GM12878 (cell line): ENCODE results near the gene ZXDC. TPM values are rescaled to one million over a fixed set of nuclear protein-coding genes. Genes with fewer than 3 reads are reported as not detected.

ENCODE experiments used
- ATAC-seq: fragments of 200-7000 bp; cut with Tn5 transposase; 3 replicates; pipeline ENCODE4 v1.9.1; 2020; ENCODE audit warnings: mild to moderate bottlenecking, moderate library complexity
- BruUV-seq: library from RNA; stranded (reverse); fragments of 400-500 nt; replicated peaks from 2 replicates; lab custom pipeline; 2021; lab: Mats Ljungman, UMichigan
- CTCF ChIA-PET: fragments of 300-600 bp; sonication (Branson Sonifier 250); formaldehyde crosslinking; extraction: SDS; loops from one replicate; lab custom pipeline; 2021; ENCODE audit warnings: inconsistent platforms; lab: Yijun Ruan, JAX
- POLR2A ChIA-PET: fragments of 350-600 bp; formaldehyde crosslinking; extraction: SDS; loops from one replicate; lab custom pipeline; 2021; ENCODE audit warnings: inconsistent platforms; lab: Charles Lee
- RAD21 ChIA-PET: fragments of 300-600 bp; sonication (Branson Sonifier 250); formaldehyde crosslinking; loops from one replicate; lab custom pipeline; 2023; ENCODE audit warnings: antibody characterized with exemption; ENCODE audit not compliant: unreplicated experiment; lab: Charles Lee
- SMC1A ChIA-PET: fragments of 300-600 bp; sonication (Branson Sonifier 250); formaldehyde crosslinking; loops from one replicate; lab custom pipeline; 2023; ENCODE audit not compliant: unreplicated experiment, uncharacterized antibody; lab: Charles Lee
- DNase-seq: peaks from one replicate; pipeline ENCODE4 v3.0.0-alpha.2; 2011; ENCODE audit warnings: low read depth, low spot score
- FAIRE-seq: peaks from 3 replicates; lab custom pipeline; 2011; peaks lifted over from hg19 to GRCh38; lab: Jason Lieb, UNC
- H2AFZ ChIP-seq: 2 replicates; pipeline ENCODE4 v1.6.0; 2011; ENCODE audit warnings: low read depth, low read length, control low read depth; ENCODE audit not compliant: control insufficient read depth
- H3K27ac ChIP-seq: 2 replicates; pipeline ENCODE4 v1.5.1; 2011; ENCODE audit warnings: control low read depth; ENCODE audit not compliant: control insufficient read depth, insufficient read depth
- H3K27me3 ChIP-seq, 2 experiments: replicated peaks in 1 of 2; 2 replicates each; pipeline versions ENCODE4 v1.6.0 to v1.6.1; 2011; ENCODE audit warnings: low read length in 1 of 2; ENCODE audit not compliant: control insufficient read depth in 2 of 2, insufficient read depth in 2 of 2
- H3K36me3 ChIP-seq, 2 experiments: 2 replicates each; pipeline ENCODE4 v1.5.1; 2011; ENCODE audit warnings: low read length in 1 of 2; ENCODE audit not compliant: control insufficient read depth in 2 of 2, insufficient read depth in 2 of 2
- H3K4me1 ChIP-seq: 2 replicates; pipeline ENCODE4 v1.6.1; 2011; ENCODE audit warnings: mild to moderate bottlenecking, low read length, moderate library complexity, mixed read lengths; ENCODE audit not compliant: control insufficient read depth, insufficient read depth
- H3K4me2 ChIP-seq: 2 replicates; pipeline ENCODE4 v1.6.0; 2011; ENCODE audit warnings: control low read depth; ENCODE audit not compliant: control insufficient read depth, insufficient read depth
- H3K4me3 ChIP-seq: fragments of 200-600 bp; sonication (generic); 2 replicates; pipeline ENCODE4 v1.5.1; 2016
- H3K79me2 ChIP-seq: 2 replicates; pipeline ENCODE4 v1.6.0; 2011; ENCODE audit warnings: low read length; ENCODE audit not compliant: control insufficient read depth, insufficient read depth
- H3K9ac ChIP-seq: 2 replicates; pipeline ENCODE4 v1.8.0; 2011; ENCODE audit warnings: low read length, control low read depth, mixed read lengths; ENCODE audit not compliant: control insufficient read depth, insufficient read depth
- H3K9me3 ChIP-seq: replicated peaks from 3 replicates; pipeline ENCODE4 v1.5.1; 2011; ENCODE audit warnings: mild to moderate bottlenecking, low read length; ENCODE audit not compliant: control insufficient read depth, insufficient read depth
- H4K20me1 ChIP-seq: 2 replicates; pipeline ENCODE4 v1.6.0; 2011; ENCODE audit not compliant: control insufficient read depth, insufficient read depth
- ASH2L ChIP-seq: fragments of 300-600, 200-600 bp; sonication (generic); IDR thresholded peaks from 2 replicates; pipeline ENCODE4 v1.6.1; 2017; ENCODE audit warnings: low read depth, mild to moderate bottlenecking, borderline replicate concordance
- ATF3 ChIP-seq: IDR thresholded peaks from 2 replicates; pipeline ENCODE4 v1.6.1; 2011; ENCODE audit warnings: low read depth, mild to moderate bottlenecking, low read length, moderate library complexity, borderline replicate concordance; ENCODE audit errors: extremely low read depth
- CHD2 ChIP-seq: IDR thresholded peaks from 2 replicates; pipeline ENCODE4 v1.6.1; 2011; ENCODE audit warnings: low read depth, low read length, improper control_type of control experiment, borderline replicate concordance
- FOS ChIP-seq: IDR thresholded peaks from 3 replicates; pipeline ENCODE4 v1.6.1; 2011; ENCODE audit warnings: borderline replicate concordance; ENCODE audit not compliant: insufficient read length; ENCODE audit errors: extremely low read depth
- GATAD2B ChIP-seq: fragments of 450-650 bp; conservative IDR thresholded peaks from 2 replicates; pipeline ENCODE4 v1.6.1; 2017; ENCODE audit warnings: low read depth, mild to moderate bottlenecking, moderate library complexity
- IKZF1 ChIP-seq: fragments of 450-650 bp; conservative IDR thresholded peaks from 2 replicates; pipeline ENCODE4 v1.6.1; 2017; ENCODE audit warnings: antibody characterized with exemption, mild to moderate bottlenecking
- NFIC ChIP-seq: IDR thresholded peaks from 2 replicates; pipeline ENCODE4 v1.6.1; 2012; ENCODE audit warnings: low read depth, mild to moderate bottlenecking, inconsistent platforms, low read length, moderate library complexity
- NFXL1 ChIP-seq: fragments of 450-650 bp; IDR thresholded peaks from 2 replicates; pipeline ENCODE4 v1.6.1; 2017; ENCODE audit warnings: antibody characterized with exemption, mild to moderate bottlenecking, borderline replicate concordance
- NR2F1 ChIP-seq: fragments of 450-650 bp; conservative IDR thresholded peaks from 2 replicates; pipeline ENCODE4 v1.6.1; 2017; ENCODE audit warnings: mild to moderate bottlenecking
- POLR2AphosphoS5 ChIP-seq: IDR thresholded peaks from 2 replicates; pipeline ENCODE4 v1.6.1; 2011; ENCODE audit warnings: mild to moderate bottlenecking, low read length, inconsistent platforms
- PRDM15 ChIP-seq: fragments of 450-650 bp; formaldehyde crosslinking; IDR thresholded peaks from 2 replicates; pipeline ENCODE4 v1.4.0; 2020; ENCODE audit warnings: mild to moderate bottlenecking, moderate library complexity
- SMAD1 ChIP-seq: fragments of 450-650 bp; IDR thresholded peaks from 2 replicates; pipeline ENCODE4 v1.6.1; 2018; ENCODE audit warnings: mild to moderate bottlenecking, low read depth; ENCODE audit not compliant: partially characterized antibody
- SP1 ChIP-seq: IDR thresholded peaks from one replicate; pipeline ENCODE4 v1.6.1; 2011; ENCODE audit warnings: low read depth, low read length
- SREBF2 ChIP-seq: IDR thresholded peaks from 2 replicates; pipeline ENCODE4 v1.6.1; 2012; ENCODE audit warnings: mild to moderate bottlenecking, low read length
- TARDBP ChIP-seq: IDR thresholded peaks from 2 replicates; pipeline ENCODE4 v1.6.1; 2016; ENCODE audit warnings: borderline replicate concordance
- ZBTB40 ChIP-seq: fragments of 450-650 bp; IDR thresholded peaks from 2 replicates; pipeline ENCODE4 v1.6.1; 2016; ENCODE audit warnings: mild to moderate bottlenecking, moderate library complexity, borderline replicate concordance
- ZNF24 ChIP-seq: fragments of 450-650 bp; IDR thresholded peaks from 2 replicates; pipeline ENCODE4 v1.6.1; 2017; ENCODE audit warnings: antibody characterized with exemption, mild to moderate bottlenecking
- WGBS: methylation state at CpG from one replicate; pipeline ENCODE4 v1.1.6; 2016; ENCODE audit warnings: low lambda C conversion rate; ENCODE audit not compliant: insufficient replicate concordance, insufficient coverage; ENCODE audit errors: missing lambda C conversion rate; 5-methylcytosine and 5-hydroxymethylcytosine counted together
- in situ Hi-C: fragments of 300-500 bp; cut with MboI; formaldehyde crosslinking; loops from 9 replicates; pipeline ENCODE4 v1.14.3; 2018; ENCODE audit warnings: mixed read lengths
- intact Hi-C: fragments of 100-400 bp; cut with micrococcal nuclease; formaldehyde crosslinking; loops from one replicate; pipeline ENCODE4 v1.14.2; 2022; ENCODE audit not compliant: unreplicated experiment
- polyA plus RNA-seq, 11 experiments: library from polyadenylated mRNA; depleted of rRNA in 4 of 11; unstranded in 6 of 11; stranded (reverse) in 5 of 11; fragments of >200 nt; fragmentation: Nextera tagmentation in 4 of 11; fragmentation: Illumina TruSeq in 1 of 11; extraction: Ambion mirVana in 4 of 11; extraction: Trizol in 1 of 11; gene quantifications; 1 replicate in 1 of 11; 2 replicates in 10 of 11; pipeline versions ENCODE4 v1.2.1 to v1.2.3, GENCODE V29; 2011 to 2016; ENCODE audit warnings: inconsistent platforms in 2 of 11, missing spikeins in 2 of 11, low read depth in 1 of 11
- total RNA-seq, 4 experiments: library from RNA; depleted of rRNA in 3 of 4; stranded (reverse); fragments of >200 nt in 3 of 4; fragmentation: Illumina TruSeq in 1 of 4; extraction: Trizol in 1 of 4; gene quantifications; 2 replicates each; pipeline versions ENCODE4 v1.2.1 to v1.2.3, GENCODE V29; 2013 to 2021

The ZXDC gene
- total and polyA plus RNA-seq, 10 of the 15 experiments (the other 5 are each of a cell fraction or from before 2014, with no cell fraction given): 0.72 to 15.3 (median 8.5) TPM

GRCh38 chr3:126436826-126437717, 38.6 kb downstream of the ZXDC start:
- Histone ChIP-seq H3K27me3 (no peaks in the 10 kb centered on the region), H3K27ac (no peak overlapping the region), H3K4me1 (no peaks in the 10 kb centered on the region), H2AFZ (no peak overlapping the region), H3K36me3 (peaks cover 0 to 3% of the 10 kb centered on the region in 2 experiments; a peak in 3 of 4 replicates), H3K9ac (no peak overlapping the region), H3K4me3 (no peak overlapping the region), H3K9me3 (no peaks in the 10 kb centered on the region), H4K20me1 (no peaks in the 10 kb centered on the region), H3K79me2 (no peaks in the 10 kb centered on the region), H3K4me2 (no peak overlapping the region)
- ChIA-PET RAD21 (no interaction called here), SMC1A (no interaction called here), CTCF (no interaction called here), POLR2A (no interaction called here)
- intact Hi-C loops: no loop called here
- DNase-seq (no peak), FAIRE-seq (no peak), ATAC-seq (no peak)
- no TSS peak for BruUV-seq
- in situ Hi-C loops: no loop called here
- WGBS: 98% methylated on average over 18 of the region's 18 CpGs
- TF ChIP-seq ATF3 (no peak), FOS (no peak), ASH2L (no peak), IKZF1 (no peak), SREBF2 (no peak), CHD2 (no peak), ZNF24 (no peak), TARDBP (no peak), NFXL1 (no peak), GATAD2B (no peak), SMAD1 (no peak), NFIC (no peak), SP1 (no peak), POLR2AphosphoS5 (no peak), ZBTB40 (no peak), NR2F1 (no peak), PRDM15 (CRISPR knock-in tag) (no peak)
